DMS53 (cell line): ENCODE data around the gene VWA1.
"Not testable (repeated sequence)": the region's sequence is repeated elsewhere in the genome, so short reads cannot be mapped to it uniquely, and the experiment has no call there.

Source experiments
- DNase-seq: peaks from one replicate; lab custom pipeline; 2025; lab: John Stamatoyannopoulos, UW

VWA1 gene

GRCh38 chr1:1402901-1403392 is 32.5 kb upstream of the VWA1 start:
- DNase-seq = not testable (repeated sequence)

GRCh38 chr1:1403653-1404052 is 31.8 kb upstream of the VWA1 start:
- DNase-seq = no peak

GRCh38 chr1:1406101-1406820 is 29.2 kb upstream of the VWA1 start:
- DNase-seq = peak; percentile 51

GRCh38 chr1:1406821-1407635 is 28.5 kb upstream of the VWA1 start, which contains the start of gene MRPL20:
TSS of gene MRPL20 (minus strand) at chr1:1407293. CDS start at chr1:1407217, 76 bp downstream.
- peak; percentile 98 for DNase-seq

GRCh38 chr1:1407636-1408318 is 27.7 kb upstream of the VWA1 start:
- DNase-seq = peak; percentile 60

GRCh38 chr1:1410238-1410637 is 25.3 kb upstream of the VWA1 start:
- not testable (repeated sequence) for DNase-seq

GRCh38 chr1:1411626-1412025 is 23.9 kb upstream of the VWA1 start:
- no peak for DNase-seq

- DNase-seq = not testable (repeated sequence)
Measured at GRCh38 chr1:1412311-1412902, 23.1 kb upstream of the VWA1 start.

GRCh38 chr1:1415751-1416150 is 19.7 kb upstream of the VWA1 start:
- no peak for DNase-seq

- not testable (repeated sequence) for DNase-seq
Measured at GRCh38 chr1:1417396-1417795, 18.1 kb upstream of the VWA1 start.

- not testable (repeated sequence) for DNase-seq
Measured at GRCh38 chr1:1417825-1418463, 17.5 kb upstream of the VWA1 start.

GRCh38 chr1:1418464-1419362 is 16.8 kb upstream of the VWA1 start:
- no peak for DNase-seq

GRCh38 chr1:1419363-1419812 is 16.1 kb upstream of the VWA1 start:
- no peak for DNase-seq

GRCh38 chr1:1419813-1420653 is 15.5 kb upstream of the VWA1 start:
- DNase-seq = peak; percentile 70

- peak; percentile 69 for DNase-seq
Measured at GRCh38 chr1:1420654-1421141, 14.8 kb upstream of the VWA1 start.

GRCh38 chr1:1421147-1421906 is 14.2 kb upstream of the VWA1 start, which contains the start of gene ANKRD65:
TSS of gene ANKRD65 (minus strand) at chr1:1421276. CDS start at chr1:1421005, 271 bp downstream.
- peak; percentile 90 for DNase-seq

GRCh38 chr1:1421907-1422464 is 13.5 kb upstream of the VWA1 start:
- DNase-seq = no peak
